ENCODE measurements around the gene ARHGEF6.

Gene ARHGEF6

DNA sequence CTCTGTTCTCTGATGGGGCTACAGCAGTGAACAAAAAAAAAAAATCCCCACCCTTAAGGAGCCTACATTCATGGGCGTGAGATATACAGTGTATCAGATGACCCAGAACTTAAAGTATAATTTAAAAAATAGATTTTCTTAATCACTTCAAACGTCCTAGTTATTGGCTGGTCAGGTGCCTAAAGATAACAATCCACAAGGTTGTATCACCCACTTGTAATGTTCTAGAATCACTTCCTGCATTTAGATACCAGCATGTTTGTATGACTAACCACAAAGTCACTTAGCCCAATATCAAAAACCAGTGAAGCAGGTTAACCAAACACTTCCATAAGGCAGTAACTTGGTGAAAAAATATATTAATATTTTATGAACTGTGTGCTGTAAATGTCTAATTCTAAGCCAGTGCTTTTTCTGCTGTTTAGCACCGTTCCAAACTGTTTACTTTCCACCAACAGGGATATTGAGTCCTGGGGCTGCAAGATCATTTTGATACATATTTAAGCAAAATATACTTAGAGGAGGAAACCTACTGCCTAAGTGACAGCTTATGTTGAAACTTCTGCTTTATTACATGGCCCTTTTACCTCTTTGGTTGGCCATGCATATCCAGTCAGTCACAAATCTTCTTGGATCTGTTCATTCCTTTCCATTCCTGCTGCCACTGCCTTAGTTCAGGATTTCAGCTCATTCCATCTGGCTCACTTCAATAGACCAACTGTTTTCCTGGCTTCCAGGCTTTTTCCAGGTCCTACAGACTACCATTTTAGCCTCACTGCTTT, 89.5 kb downstream of the ARHGEF6 start:
- TF ChIP-seq, protein P1, sequence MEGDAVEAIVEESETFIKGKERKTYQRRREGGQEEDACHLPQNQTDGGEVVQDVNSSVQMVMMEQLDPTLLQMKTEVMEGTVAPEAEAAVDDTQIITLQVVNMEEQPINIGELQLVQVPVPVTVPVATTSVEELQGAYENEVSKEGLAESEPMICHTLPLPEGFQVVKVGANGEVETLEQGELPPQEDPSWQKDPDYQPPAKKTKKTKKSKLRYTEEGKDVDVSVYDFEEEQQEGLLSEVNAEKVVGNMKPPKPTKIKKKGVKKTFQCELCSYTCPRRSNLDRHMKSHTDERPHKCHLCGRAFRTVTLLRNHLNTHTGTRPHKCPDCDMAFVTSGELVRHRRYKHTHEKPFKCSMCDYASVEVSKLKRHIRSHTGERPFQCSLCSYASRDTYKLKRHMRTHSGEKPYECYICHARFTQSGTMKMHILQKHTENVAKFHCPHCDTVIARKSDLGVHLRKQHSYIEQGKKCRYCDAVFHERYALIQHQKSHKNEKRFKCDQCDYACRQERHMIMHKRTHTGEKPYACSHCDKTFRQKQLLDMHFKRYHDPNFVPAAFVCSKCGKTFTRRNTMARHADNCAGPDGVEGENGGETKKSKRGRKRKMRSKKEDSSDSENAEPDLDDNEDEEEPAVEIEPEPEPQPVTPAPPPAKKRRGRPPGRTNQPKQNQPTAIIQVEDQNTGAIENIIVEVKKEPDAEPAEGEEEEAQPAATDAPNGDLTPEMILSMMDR (IDR thresholded peaks at IDR 0.05): no peak
- Mint-ChIP-seq H3K36me3 (ENCODE audit: low read depth) (no peaks in the 10 kb centered on the region), H3K9me3 (peaks cover 12% of the 10 kb centered on the region), H3K4me1 (peaks cover 27% of the 10 kb centered on the region), H3K27ac (no peak overlapping the region), H3K4me3 (no peak overlapping the region), H3K27me3 (ENCODE audit: low read depth, poor library complexity) (no peaks in the 10 kb centered on the region)
- no peak for DNase-seq

GRCh38 chrX:136689436-136689835, 91.3 kb downstream of the ARHGEF6 start:
- Mint-ChIP-seq H3K4me3 (no peak overlapping the region), H3K9me3 (peaks cover 4% of the 10 kb centered on the region), H3K27me3 (ENCODE audit: low read depth, poor library complexity) (no peaks in the 10 kb centered on the region), H3K27ac (peak overlapping the region; percentile 80), H3K36me3 (ENCODE audit: low read depth) (no peaks in the 10 kb centered on the region), H3K4me1 (peaks cover 24% of the 10 kb centered on the region)
- no peak for DNase-seq
- TF ChIP-seq, protein P1 (IDR thresholded peaks at IDR 0.05): no peak

GRCh38 chrX:136687457-136687856, 93.3 kb downstream of the ARHGEF6 start:
- TF ChIP-seq, protein P1 (IDR thresholded peaks at IDR 0.05): no peak
- no peak for DNase-seq
- no peak overlapping the region for H3K27ac Mint-ChIP-seq
- H3K27me3 Mint-ChIP-seq (ENCODE audit: low read depth, poor library complexity): no peaks in the 10 kb centered on the region
- H3K36me3 Mint-ChIP-seq (ENCODE audit: low read depth): no peaks in the 10 kb centered on the region
- H3K4me3 Mint-ChIP-seq: no peak overlapping the region
- peaks cover 4% of the 10 kb centered on the region for H3K9me3 Mint-ChIP-seq
- H3K4me1 Mint-ChIP-seq: peaks cover 21% of the 10 kb centered on the region

DNA sequence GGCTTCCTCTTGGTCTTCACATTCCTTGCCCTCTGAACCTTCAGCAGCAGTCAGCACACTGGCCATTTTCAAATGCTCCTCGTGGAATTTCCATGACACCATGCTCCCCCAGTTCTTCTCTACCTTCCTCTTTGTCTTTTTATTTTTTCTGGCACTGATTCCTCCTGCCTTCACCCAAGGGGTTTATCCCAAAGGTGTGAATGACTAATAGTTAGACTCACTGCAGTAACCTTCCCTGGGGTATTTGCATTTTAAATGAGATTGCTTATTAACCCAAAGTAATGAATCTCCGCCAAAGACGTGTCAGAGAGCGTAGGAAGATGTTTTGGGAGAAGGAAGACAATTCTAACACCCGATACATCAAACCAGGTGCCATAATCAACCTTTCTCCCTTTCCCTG, 96.6 kb downstream of the ARHGEF6 start:
- H3K36me3 Mint-ChIP-seq (ENCODE audit: low read depth): no peaks in the 10 kb centered on the region

GRCh38 chrX:136679531-136679930, 101.2 kb downstream of the ARHGEF6 start:
- Mint-ChIP-seq H3K9me3 (peaks cover 30% of the 10 kb centered on the region), H3K4me1 (no peaks in the 10 kb centered on the region), H3K36me3 (ENCODE audit: low read depth) (no peaks in the 10 kb centered on the region), H3K27ac (no peak overlapping the region), H3K4me3 (no peak overlapping the region), H3K27me3 (ENCODE audit: low read depth, poor library complexity) (peaks cover 4% of the 10 kb centered on the region)
- TF ChIP-seq, protein P1 (IDR thresholded peaks at IDR 0.05): no peak
- DNase-seq: no peak

More for the DNA sequence above, 96.6 kb downstream of the ARHGEF6 start:
- H3K27ac Mint-ChIP-seq: no peak overlapping the region
- DNase-seq: no peak
- TF ChIP-seq, protein P1 (IDR thresholded peaks at IDR 0.05): no peak
- H3K9me3 Mint-ChIP-seq: peaks cover 8% of the 10 kb centered on the region
- peaks cover 7% of the 10 kb centered on the region for H3K4me1 Mint-ChIP-seq
- H3K4me3 Mint-ChIP-seq: no peak overlapping the region
- no peaks in the 10 kb centered on the region for H3K27me3 Mint-ChIP-seq (ENCODE audit: low read depth, poor library complexity)

Data from nephron progenitor cell (in vitro differentiated cells).